GM21423 (cell line): ENCODE data around the gene GABRG2.

Experiments used
- ATAC-seq: cut with Tn5 transposase; IDR thresholded peaks from one replicate; pipeline ENCODE4 v1.9.1; 2021; ENCODE audit warnings: mild to moderate bottlenecking, moderate library complexity; ENCODE audit not compliant: unreplicated experiment

Gene GABRG2

GRCh38 chr5:162187371-162187770, 119.8 kb downstream of the GABRG2 start:
- no peak for ATAC-seq

GRCh38 chr5:162189719-162190118, 122.1 kb downstream of the GABRG2 start:
- ATAC-seq, result no peak

- ATAC-seq, result no peak
Measured at GRCh38 chr5:162193012-162193411, 125.4 kb downstream of the GABRG2 start.

- no peak for ATAC-seq
Measured at GRCh38 chr5:162196351-162196750, 128.8 kb downstream of the GABRG2 start.

- no peak for ATAC-seq
Measured at GRCh38 chr5:162202285-162202880, 134.8 kb downstream of the GABRG2 start.
